Inflammatory macrophage treated with lipopolysaccharide for 1 hour (primary cell): ENCODE data around the gene PIKFYVE.
"Not testable (repeated sequence)": the region's sequence is repeated elsewhere in the genome, so short reads cannot be mapped to it uniquely, and the experiment has no call there.

Source experiments
- DNase-seq, 2 donors: peaks; one replicate each; pipeline ENCODE4 v3.0.0-alpha.2; 2020 to 2022

Gene PIKFYVE

GRCh38 chr2:208306291-208306690, 40.2 kb downstream of the PIKFYVE start:
- DNase-seq: no peak

GRCh38 chr2:208311321-208311720, 45.3 kb downstream of the PIKFYVE start:
- DNase-seq: peak; percentile 51 to 73

DNA sequence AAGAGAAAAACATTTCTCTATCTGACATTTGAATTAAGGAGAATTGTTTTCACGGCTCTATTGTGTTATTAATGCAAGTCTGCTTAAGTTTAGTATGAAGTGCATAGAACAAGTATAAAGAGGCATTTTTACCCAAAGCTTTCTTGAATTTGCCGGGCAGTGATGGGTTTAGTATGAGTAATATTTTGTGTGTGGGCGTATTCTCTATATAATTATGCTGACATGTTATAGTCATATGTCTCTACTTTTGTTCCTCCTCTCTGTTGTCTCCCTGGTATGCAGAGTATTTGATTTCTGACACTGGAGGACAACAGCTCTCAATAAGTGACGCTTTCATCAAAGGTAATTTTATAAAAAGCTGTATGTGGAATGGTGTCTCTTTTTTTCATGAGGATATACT, 45.9 kb downstream of the PIKFYVE start:
- DNase-seq: peak; percentile 79 to 80

- DNase-seq: peak; percentile 34 to 75
These were observed 49.2 kb downstream of the PIKFYVE start for GRCh38 chr2:208315081-208315788.

GRCh38 chr2:208318127-208318526, 52.1 kb downstream of the PIKFYVE start:
- no peak for DNase-seq

GRCh38 chr2:208319391-208319790, 53.3 kb downstream of the PIKFYVE start:
- DNase-seq: no peak

DNA sequence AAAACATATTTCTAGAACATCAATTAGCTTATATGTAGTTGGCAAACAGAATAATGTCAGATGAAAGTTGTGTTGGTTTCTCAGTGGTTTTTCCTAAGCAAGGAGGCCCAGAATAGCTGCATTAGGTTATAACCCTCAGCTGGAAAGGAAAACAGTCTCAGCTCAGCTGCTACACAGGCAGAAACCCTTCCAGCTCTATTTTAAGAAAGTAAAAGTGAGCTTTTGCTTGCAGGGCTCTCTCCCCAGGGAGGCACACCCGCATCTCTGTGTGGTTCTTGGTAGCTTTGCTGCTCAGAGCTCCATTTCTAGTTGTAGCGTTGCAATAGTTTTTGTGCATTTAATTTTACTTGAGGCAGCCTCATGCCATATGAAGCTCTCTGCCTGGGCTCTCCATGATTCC, 54.6 kb downstream of the PIKFYVE start:
- DNase-seq: no peak

DNA sequence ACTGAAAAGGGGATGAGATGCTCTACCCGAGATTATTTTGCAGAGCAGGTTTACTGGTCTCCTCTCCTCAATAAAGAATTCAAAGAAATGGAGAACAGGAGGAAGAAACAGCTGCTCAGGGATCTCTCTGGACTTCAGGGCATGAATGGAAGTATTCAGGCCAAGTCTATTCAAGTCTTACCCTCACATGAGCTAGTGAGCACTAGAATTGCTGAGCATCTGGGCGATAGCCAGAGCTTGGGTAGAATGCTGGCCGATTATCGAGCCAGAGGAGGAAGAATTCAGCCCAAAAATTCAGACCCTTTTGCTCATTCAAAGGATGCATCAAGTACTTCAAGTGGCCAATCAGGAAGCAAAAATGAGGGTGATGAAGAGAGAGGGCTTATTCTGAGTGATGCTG, 60.0 kb downstream of the PIKFYVE start:
- no peak for DNase-seq

DNA sequence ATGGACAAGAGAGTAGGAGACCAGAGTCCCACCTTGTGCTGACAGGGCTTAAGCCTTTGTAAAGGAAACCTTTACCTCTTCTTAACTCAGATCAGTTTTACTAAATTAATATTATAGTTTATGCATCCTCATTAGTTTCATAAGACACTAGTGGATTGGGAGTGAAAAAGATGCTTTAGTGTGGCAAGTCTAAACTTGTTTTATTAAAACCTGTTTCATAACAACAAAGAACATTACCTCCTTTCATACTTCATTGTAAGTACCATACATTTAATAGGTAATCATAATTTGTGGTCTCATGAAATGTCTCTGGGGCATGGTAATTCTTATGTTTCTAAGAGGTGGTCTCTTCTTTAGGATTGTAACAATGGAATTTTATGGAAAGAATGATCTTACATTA, 63.4 kb downstream of the PIKFYVE start:
- DNase-seq: no peak

DNA sequence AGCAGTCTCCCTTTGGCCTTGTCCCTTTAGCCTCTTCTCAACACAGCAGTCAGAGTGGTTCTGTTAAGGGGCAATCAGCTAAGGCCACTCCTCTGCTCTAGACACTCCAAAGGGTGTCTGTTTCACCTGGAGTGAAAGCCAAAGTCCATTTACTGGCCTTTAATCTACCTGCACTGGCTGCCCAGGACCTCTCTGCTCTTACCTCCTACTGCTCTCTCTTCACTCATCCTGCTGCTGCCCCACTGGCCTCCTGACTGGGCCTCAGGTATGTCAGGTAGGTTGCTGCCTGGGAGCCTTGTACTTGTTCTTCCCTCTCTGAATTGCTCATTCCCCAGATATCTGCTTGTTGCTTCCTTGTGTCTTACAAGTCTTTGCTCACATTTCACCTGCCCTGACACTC, 68.2 kb downstream of the PIKFYVE start:
- no peak for DNase-seq

DNA sequence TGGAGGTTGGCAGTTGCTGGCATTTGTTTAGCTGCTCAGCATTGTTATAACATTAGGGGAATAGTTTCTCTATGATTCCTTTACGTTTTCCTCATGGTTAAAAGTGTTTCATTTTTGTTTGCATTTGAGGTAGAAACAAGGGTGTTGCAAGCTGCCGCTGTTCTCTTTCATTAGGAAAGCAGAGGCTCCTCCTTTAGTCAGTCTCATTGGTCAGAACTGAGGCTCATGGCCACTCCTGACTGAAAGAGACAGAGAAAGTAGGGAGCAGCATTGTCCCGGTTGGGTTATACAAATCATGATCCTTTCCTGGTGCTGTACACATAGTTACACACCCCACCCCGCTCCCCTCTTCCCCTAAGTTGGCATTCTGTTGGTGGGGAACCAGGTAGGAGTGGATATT, 80.7 kb downstream of the PIKFYVE start:
- DNase-seq: no peak

DNA sequence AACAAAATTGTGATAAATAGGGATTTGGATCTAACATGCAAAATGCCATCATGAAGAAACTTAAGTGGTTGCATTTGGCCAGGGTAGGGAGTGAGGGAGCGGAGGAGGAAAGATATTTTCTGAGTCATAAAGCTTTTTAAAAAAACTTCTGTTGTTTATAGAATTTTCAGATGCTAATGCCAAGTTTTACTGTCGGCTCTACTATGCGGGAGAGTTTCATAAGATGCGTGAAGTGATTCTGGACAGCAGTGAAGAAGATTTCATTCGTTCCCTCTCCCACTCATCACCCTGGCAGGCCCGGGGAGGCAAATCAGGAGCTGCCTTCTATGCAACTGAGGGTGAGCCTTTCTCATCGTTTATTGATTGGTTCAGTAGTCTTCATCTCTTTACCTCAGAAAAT, 84.6 kb downstream of the PIKFYVE start:
- no peak for DNase-seq

DNA sequence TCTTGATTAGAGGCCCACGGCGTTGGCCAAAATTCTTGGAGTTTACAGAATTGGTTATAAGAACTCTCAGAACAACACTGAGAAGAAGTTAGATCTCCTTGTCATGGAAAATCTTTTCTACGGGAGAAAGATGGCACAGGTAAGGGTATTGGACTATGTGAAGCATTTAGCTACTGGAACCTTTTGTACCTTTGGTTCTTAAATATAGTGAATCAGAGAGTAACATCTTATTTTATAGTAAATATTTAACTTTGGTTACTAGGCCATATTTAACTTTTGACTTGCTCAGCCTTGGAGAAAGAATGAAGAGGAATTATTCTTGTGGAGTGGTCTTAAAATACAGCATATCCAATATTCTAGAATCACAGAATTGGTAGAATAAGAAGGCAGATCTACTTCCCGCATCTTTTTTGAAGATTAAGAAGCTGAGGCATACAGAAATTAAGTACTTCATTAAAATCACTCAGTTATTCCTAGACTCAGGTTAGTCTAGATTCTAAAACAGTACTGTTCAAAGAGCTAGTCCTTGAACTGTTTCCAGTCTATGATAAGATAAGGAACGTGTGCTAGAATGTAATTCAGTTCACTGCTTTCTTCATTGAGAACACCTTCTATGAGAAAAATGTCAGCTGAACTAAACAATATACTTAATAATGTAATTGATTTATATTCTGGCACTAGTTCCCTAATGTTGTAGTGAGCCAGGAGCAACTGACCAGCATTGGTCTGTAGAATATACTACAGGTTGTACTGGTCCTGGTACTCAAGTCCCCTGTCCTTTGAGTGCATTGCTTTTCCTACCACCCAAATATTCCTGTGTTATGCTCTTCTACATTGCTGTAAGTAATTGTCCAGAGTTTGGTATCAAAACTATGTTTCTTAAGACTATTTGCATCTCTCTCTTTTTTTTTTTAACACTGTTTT, 86.9 kb downstream of the PIKFYVE start:
- no peak for DNase-seq

- DNase-seq: no peak
These were observed 88.9 kb downstream of the PIKFYVE start for GRCh38 chr2:208354964-208355381.

- DNase-seq: not testable (repeated sequence)
These were observed 90.4 kb downstream of the PIKFYVE start for GRCh38 chr2:208356420-208356819.

- no peak for DNase-seq
These were observed 91.0 kb downstream of the PIKFYVE start for GRCh38 chr2:208356846-208357574.

GRCh38 chr2:208358758-208359631, 92.9 kb downstream of the PIKFYVE start:
- peak in 1 of 2 donors; percentile 12 for DNase-seq

DNA sequence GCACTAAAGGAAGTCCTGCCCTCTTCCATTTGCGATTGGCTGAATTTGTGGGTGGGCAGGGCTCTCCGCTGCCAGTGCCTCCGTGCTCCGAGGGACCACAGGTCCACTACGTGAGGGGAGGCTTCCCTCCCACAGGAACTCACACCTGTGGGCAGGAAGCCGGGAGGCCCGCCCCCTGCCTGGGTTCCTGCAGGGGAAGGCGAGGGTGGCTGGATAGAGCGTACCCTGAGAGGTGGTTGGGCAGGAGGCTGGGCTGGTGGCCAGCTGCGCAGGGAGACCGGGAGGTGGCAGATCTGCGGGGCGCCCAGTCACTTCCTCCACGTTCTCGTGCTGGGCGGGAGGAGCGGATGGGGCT, 93.6 kb downstream of the PIKFYVE start:
- DNase-seq: peak in 1 of 2 donors; percentile 34

DNA sequence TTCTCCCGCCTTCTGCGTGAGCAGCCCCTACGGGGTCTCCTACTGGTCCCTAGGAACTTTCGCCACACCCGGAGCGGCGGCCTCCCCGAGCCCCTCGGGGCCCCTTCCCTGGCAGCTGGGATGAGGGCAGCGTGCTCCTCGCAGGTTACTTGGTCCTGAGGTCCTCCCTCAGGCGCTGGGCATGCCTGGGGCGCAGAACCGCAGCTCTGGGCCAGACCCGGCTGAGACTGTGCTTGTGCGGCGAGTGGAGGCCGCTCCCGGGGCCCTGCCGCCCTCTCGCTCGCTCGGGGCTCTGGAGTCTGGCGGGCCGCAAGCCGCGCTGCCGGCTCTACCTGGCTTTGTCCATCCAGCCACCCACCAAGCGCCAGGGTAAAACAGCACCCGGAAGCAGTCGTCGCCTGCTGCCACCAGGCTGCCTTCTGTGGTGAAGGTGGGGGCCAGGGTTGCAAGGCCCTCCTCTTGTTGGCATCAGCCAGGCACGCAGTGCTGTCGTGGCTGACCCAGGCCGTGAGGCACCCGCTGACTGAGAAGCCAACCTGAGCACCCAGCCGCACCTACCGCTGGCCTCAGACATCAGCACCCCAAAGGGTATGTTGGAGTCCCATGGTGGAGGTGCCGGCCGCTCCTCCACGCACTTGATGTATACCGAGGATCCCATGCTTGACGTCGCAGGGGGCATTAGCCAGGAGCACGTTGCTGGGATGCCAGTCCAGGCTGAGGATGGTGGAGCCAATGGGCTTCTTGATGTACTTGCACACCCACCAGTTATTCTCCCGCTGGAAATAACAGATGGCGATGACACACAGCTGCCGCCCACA, 94.4 kb downstream of the PIKFYVE start:
- DNase-seq: no peak

DNA sequence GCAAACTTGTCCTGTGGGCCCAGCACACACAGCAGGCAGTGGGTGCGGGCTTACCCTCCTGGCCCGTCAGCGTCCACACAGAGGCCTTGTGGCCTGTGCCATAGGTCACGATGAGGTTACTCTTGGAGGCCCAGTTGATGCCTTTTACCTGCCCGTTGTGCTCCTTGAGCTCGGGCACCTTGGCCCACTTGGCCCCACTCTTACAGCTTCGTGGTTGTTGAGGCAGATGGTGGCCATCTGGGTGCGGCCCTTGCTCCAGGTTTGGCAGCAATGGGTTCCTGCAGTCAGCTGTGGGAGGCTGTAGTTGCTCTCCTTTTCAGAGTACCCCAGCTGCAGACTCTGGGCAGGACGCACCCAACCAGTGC, 95.0 kb downstream of the PIKFYVE start:
- DNase-seq: no peak

- DNase-seq: no peak
These were observed 97.4 kb downstream of the PIKFYVE start for GRCh38 chr2:208363485-208363884.
